HL-60 (cell line): ENCODE data around the gene IL33.

Experiments
- POLR2AphosphoS5 ChIP-seq: IDR thresholded peaks from 2 replicates; pipeline ENCODE4 v1.6.1; 2012; ENCODE audit warnings: low read depth
- TF ChIP-seq, protein P1 (sequence below): IDR thresholded peaks from one replicate; pipeline ENCODE4 v1.5.1; 2011; ENCODE audit warnings: low read length, control low read depth, inconsistent platforms; ENCODE audit not compliant: insufficient read depth

DNA sequence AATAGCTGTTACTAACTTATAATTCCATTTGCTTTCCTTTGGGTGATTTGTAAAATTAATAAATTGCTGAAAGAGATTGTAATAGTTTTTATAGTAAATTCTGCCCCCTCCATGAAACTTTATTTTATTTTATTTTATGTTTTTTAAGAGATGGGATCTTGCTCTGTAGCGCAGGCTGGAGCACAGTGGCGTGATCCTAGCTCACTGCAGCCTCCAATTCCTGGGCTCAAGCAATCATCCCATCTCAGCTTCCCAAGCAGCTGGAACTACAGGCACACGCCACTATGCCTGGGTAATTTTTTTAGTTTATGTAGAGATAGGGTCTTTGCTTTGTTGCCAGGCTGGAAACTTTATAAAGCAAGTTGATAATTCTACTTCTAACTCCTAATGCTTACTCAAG, 395 bp downstream of the IL33 start:
- TF ChIP-seq, protein P1, sequence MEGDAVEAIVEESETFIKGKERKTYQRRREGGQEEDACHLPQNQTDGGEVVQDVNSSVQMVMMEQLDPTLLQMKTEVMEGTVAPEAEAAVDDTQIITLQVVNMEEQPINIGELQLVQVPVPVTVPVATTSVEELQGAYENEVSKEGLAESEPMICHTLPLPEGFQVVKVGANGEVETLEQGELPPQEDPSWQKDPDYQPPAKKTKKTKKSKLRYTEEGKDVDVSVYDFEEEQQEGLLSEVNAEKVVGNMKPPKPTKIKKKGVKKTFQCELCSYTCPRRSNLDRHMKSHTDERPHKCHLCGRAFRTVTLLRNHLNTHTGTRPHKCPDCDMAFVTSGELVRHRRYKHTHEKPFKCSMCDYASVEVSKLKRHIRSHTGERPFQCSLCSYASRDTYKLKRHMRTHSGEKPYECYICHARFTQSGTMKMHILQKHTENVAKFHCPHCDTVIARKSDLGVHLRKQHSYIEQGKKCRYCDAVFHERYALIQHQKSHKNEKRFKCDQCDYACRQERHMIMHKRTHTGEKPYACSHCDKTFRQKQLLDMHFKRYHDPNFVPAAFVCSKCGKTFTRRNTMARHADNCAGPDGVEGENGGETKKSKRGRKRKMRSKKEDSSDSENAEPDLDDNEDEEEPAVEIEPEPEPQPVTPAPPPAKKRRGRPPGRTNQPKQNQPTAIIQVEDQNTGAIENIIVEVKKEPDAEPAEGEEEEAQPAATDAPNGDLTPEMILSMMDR: no peak
- TF ChIP-seq POLR2AphosphoS5: no peak
